ENCODE results near the gene GAK. TPM values are rescaled to one million over a fixed set of nuclear protein-coding genes. Genes with fewer than 3 reads are reported as not detected.

The GAK gene
- total RNA-seq, 4 donors from 2014 or later, result 64.8 to 73.9 (median 70.6) TPM

DNA sequence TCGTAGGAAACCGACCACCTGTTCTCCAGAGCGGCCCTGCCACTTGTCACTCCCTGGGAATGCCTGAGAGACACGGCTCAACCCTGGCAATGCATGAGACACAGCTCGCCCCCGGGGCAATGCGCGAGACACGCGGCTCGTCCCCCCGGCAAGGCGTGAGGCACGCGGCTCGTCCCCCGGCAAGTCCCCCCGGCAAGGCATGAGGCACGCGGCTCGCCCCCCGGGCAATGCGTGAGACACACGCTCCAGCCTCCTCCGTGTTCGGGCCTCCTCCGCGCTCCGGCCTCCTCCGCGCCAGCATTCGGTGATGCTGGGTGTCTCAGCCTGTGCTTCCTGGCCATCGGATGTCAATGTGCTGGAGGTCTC lies 78.7 kb downstream of the GAK start:
- Histone ChIP-seq H3K9me3 (no peaks in the 10 kb centered on the region), H3K36me3 (peaks cover 35 to 90% (median 77%) of the 10 kb centered on the region in 4 donors), H3K27ac (replicated peaks in 1 of 4) (no peak overlapping the region), H3K4me1 (no peaks in the 10 kb centered on the region), H3K27me3 (no peaks in the 10 kb centered on the region), H3K4me3 (no peak overlapping the region)
- no peak for DNase-seq (ENCODE audit: extremely low spot score)
- intact Hi-C loops (cut with DNase I), result no loop called here
- WGBS, result 92% methylated on average over 33 of the region's 33 CpGs
- TF ChIP-seq POLR2AphosphoS5 (IDR thresholded peaks at IDR 0.05), result no peak
- TF ChIP-seq POLR2A (IDR thresholded peaks at IDR 0.05; ENCODE audit: low read depth), result no peak
- TF ChIP-seq, protein P1, sequence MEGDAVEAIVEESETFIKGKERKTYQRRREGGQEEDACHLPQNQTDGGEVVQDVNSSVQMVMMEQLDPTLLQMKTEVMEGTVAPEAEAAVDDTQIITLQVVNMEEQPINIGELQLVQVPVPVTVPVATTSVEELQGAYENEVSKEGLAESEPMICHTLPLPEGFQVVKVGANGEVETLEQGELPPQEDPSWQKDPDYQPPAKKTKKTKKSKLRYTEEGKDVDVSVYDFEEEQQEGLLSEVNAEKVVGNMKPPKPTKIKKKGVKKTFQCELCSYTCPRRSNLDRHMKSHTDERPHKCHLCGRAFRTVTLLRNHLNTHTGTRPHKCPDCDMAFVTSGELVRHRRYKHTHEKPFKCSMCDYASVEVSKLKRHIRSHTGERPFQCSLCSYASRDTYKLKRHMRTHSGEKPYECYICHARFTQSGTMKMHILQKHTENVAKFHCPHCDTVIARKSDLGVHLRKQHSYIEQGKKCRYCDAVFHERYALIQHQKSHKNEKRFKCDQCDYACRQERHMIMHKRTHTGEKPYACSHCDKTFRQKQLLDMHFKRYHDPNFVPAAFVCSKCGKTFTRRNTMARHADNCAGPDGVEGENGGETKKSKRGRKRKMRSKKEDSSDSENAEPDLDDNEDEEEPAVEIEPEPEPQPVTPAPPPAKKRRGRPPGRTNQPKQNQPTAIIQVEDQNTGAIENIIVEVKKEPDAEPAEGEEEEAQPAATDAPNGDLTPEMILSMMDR (IDR thresholded peaks at IDR 0.05), result no peak
- TF ChIP-seq EP300 (IDR thresholded peaks at IDR 0.05), result no peak

- intact Hi-C loops (cut with DNase I), result no loop called here
- TF ChIP-seq POLR2A (IDR thresholded peaks at IDR 0.05; ENCODE audit: low read depth) (no peak), POLR2AphosphoS5 (IDR thresholded peaks at IDR 0.05) (no peak), EP300 (IDR thresholded peaks at IDR 0.05) (no peak)
- TF ChIP-seq, protein P1 (IDR thresholded peaks at IDR 0.05), result no peak
- Histone ChIP-seq H3K36me3 (peaks cover 25 to 86% (median 64%) of the 10 kb centered on the region in 4 donors), H3K4me1 (no peaks in the 10 kb centered on the region), H3K9me3 (no peaks in the 10 kb centered on the region), H3K27ac (replicated peaks in 1 of 4) (no peak overlapping the region), H3K4me3 (no peak overlapping the region), H3K27me3 (no peaks in the 10 kb centered on the region)
- 92% methylated on average over 19 of the region's 33 CpGs for WGBS
- no peak for DNase-seq (ENCODE audit: extremely low spot score)
Measured at GRCh38 chr4:851701-852430, 80.2 kb downstream of the GAK start.

DNA sequence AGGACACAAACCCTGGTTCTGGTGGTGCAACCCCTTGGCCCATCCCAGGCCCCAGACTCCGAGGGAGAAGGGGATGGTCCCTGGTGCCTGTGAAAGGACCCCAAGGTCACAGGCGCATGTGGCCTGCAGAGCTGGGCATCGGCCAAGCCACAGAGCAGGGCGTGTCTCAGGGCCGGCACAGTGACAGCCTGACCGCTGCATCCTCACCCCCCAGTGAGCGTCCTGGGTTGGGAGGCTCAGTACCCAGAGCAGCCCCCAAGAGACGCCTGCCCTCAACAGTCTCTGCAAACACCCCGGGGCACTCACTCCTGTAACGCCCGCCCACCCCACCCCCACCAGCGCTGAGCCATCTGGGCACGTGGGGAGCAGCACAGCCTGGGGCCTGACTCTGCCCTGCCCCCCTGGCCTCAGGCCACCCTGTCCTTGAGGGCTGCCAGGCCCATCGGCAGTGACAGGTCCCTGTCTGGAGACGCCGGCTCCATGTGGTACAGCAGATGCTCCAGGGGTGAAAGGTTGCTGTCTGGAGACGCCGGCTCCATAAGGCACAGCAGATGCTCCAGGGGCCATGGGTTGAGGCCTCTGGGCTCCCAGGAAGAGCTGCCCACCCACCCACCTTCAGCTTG lies 81.7 kb downstream of the GAK start:
- TF ChIP-seq POLR2A (IDR thresholded peaks at IDR 0.05; ENCODE audit: low read depth), result no peak
- no peak for DNase-seq (ENCODE audit: extremely low spot score)
- Histone ChIP-seq H3K27ac (replicated peaks in 1 of 4) (no peak overlapping the region), H3K4me3 (no peak overlapping the region), H3K9me3 (no peaks in the 10 kb centered on the region), H3K4me1 (peaks cover 0 to 6% (median 2%) of the 10 kb centered on the region in 4 donors), H3K27me3 (no peaks in the 10 kb centered on the region), H3K36me3 (peaks cover 25 to 76% (median 59%) of the 10 kb centered on the region in 4 donors)
- intact Hi-C loops (cut with DNase I), result no loop called here
- WGBS, result 77% methylated on average over 4 of the region's 18 CpGs

- 97% methylated on average over 45 of the region's 50 CpGs for WGBS
- TF ChIP-seq, protein P1 (IDR thresholded peaks at IDR 0.05), result no peak
- TF ChIP-seq EP300 (IDR thresholded peaks at IDR 0.05) (no peak), POLR2A (IDR thresholded peaks at IDR 0.05; ENCODE audit: low read depth) (no peak), POLR2AphosphoS5 (IDR thresholded peaks at IDR 0.05) (no peak)
- intact Hi-C loops (cut with DNase I), result no loop called here
- H3K4me1 ChIP-seq, result peaks cover 0 to 11% (median 4%) of the 10 kb centered on the region in 4 donors
- H3K27ac ChIP-seq (replicated peaks in 1 of 4), result no peak overlapping the region
- H3K27me3 ChIP-seq, result no peaks in the 10 kb centered on the region
- H3K36me3 ChIP-seq, result peaks cover 25 to 68% (median 51%) of the 10 kb centered on the region in 4 donors
- DNase-seq (ENCODE audit: extremely low spot score), result no peak
- H3K9me3 ChIP-seq, result no peaks in the 10 kb centered on the region
- H3K4me3 ChIP-seq, result no peak overlapping the region
Measured at GRCh38 chr4:849478-850175, 82.5 kb downstream of the GAK start.

Data from esophagus muscularis mucosa (tissue), 4 donors.